Activated CD8-positive, alpha-beta memory T cell treated with anti-CD3 and anti-CD28 coated beads for 24 hours (primary cell): ENCODE data around the gene PNPLA2.

Source experiments
- DNase-seq: peaks from one replicate; pipeline ENCODE4 v3.0.0-alpha.2; 2020

The PNPLA2 gene

GRCh38 chr11:818396-819128 lies at the start of gene PNPLA2:
Gene PNPLA2 (plus strand): TSS chr11:818914. CDS start chr11:819719, 805 bp downstream.
- DNase-seq, result no peak

GRCh38 chr11:769887-770641 lies 48.6 kb upstream of the PNPLA2 start:
- no peak for DNase-seq

GRCh38 chr11:770642-771616 lies 47.8 kb upstream of the PNPLA2 start:
- no peak for DNase-seq

- DNase-seq, result no peak
These were observed 47.0 kb upstream of the PNPLA2 start for GRCh38 chr11:771617-772204.

- DNase-seq, result no peak
These were observed 46.0 kb upstream of the PNPLA2 start for GRCh38 chr11:772429-773390.

- DNase-seq, result no peak
These were observed 45.3 kb upstream of the PNPLA2 start for GRCh38 chr11:773425-773824.

- DNase-seq, result no peak
These were observed 44.9 kb upstream of the PNPLA2 start for GRCh38 chr11:773830-774229.

GRCh38 chr11:774873-775592 lies 43.7 kb upstream of the PNPLA2 start:
- no peak for DNase-seq

- DNase-seq, result no peak
These were observed 42.5 kb upstream of the PNPLA2 start for GRCh38 chr11:776263-776560.

GRCh38 chr11:776561-777287 lies 42.0 kb upstream of the PNPLA2 start:
- DNase-seq, result no peak

- peak; percentile 98 for DNase-seq
These were observed 41.1 kb upstream of the PNPLA2 start, which contains the start of gene GATD1 for GRCh38 chr11:777288-778255. Gene GATD1 (minus strand): TSS chr11:777487. CDS start chr11:777462, 25 bp downstream.

GRCh38 chr11:778976-779954 lies 39.4 kb upstream of the PNPLA2 start:
- no peak for DNase-seq

- DNase-seq, result no peak
These were observed 38.7 kb upstream of the PNPLA2 start for GRCh38 chr11:779955-780532.

- no peak for DNase-seq
These were observed 36.2 kb upstream of the PNPLA2 start for GRCh38 chr11:782264-783174.

- DNase-seq, result no peak
These were observed 35.1 kb upstream of the PNPLA2 start for GRCh38 chr11:783581-784015.
